Mesendoderm (in vitro differentiated cells): ENCODE results near the gene PCOLCE2.

Source experiments
- DNase-seq: peaks from one replicate; pipeline ENCODE4 v3.0.0; 2013
- H2AK5ac ChIP-seq: 2 replicates; pipeline ENCODE4 v1.6.1; 2013; ENCODE audit warnings: low read length, inconsistent platforms
- H2BK120ac ChIP-seq: 2 replicates; pipeline ENCODE4 v1.6.1; 2013; ENCODE audit warnings: low read depth, mild to moderate bottlenecking, low read length, moderate library complexity, mixed read lengths
- H2BK15ac ChIP-seq: replicated peaks from 2 replicates; pipeline ENCODE4 v1.6.1; 2013; ENCODE audit warnings: low read depth, mild to moderate bottlenecking, moderate library complexity
- H2BK5ac ChIP-seq: 2 replicates; pipeline ENCODE4 v1.6.1; 2013; ENCODE audit warnings: low read length, inconsistent platforms
- H3K18ac ChIP-seq: 2 replicates; pipeline ENCODE4 v1.6.1; 2013; ENCODE audit warnings: mild to moderate bottlenecking, low read length, mixed read lengths
- H3K23ac ChIP-seq: one replicate; pipeline ENCODE4 v1.6.1; 2013; ENCODE audit warnings: low read length
- H3K27ac ChIP-seq: 2 replicates; pipeline ENCODE4 v1.5.1; 2013; ENCODE audit warnings: low read depth, mild to moderate bottlenecking, inconsistent platforms, low read length, moderate library complexity
- H3K27me3 ChIP-seq: 2 replicates; pipeline ENCODE4 v1.6.1; 2013; ENCODE audit warnings: low read length, control low read depth, mild to moderate bottlenecking, inconsistent platforms; ENCODE audit not compliant: insufficient read depth, poor library complexity
- H3K36me3 ChIP-seq: 2 replicates; pipeline ENCODE4 v1.6.1; 2013; ENCODE audit warnings: low read length, inconsistent platforms; ENCODE audit not compliant: control insufficient read depth, insufficient read depth
- H3K4ac ChIP-seq: one replicate; pipeline ENCODE4 v1.6.1; 2013; ENCODE audit warnings: low read depth, mild to moderate bottlenecking, low read length, moderate library complexity
- H3K4me1 ChIP-seq: 2 replicates; pipeline ENCODE4 v1.6.1; 2013; ENCODE audit warnings: low read depth, low read length, inconsistent platforms; ENCODE audit not compliant: control insufficient read depth
- H3K4me2 ChIP-seq: 2 replicates; pipeline ENCODE4 v1.6.1; 2013; ENCODE audit warnings: low read length
- H3K4me3 ChIP-seq: 2 replicates; pipeline ENCODE4 v1.5.1; 2013; ENCODE audit warnings: mild to moderate bottlenecking, low read length
- H3K56ac ChIP-seq: one replicate; pipeline ENCODE4 v1.6.1; 2013; ENCODE audit warnings: low read length
- H3K79me1 ChIP-seq: 2 replicates; pipeline ENCODE4 v1.6.1; 2013; ENCODE audit warnings: low read length, inconsistent platforms
- H3K79me2 ChIP-seq: 2 replicates; pipeline ENCODE4 v1.6.1; 2013; ENCODE audit warnings: mild to moderate bottlenecking, low read length; ENCODE audit not compliant: control insufficient read depth, insufficient read depth
- H3K9ac ChIP-seq: 2 replicates; pipeline ENCODE4 v1.6.1; 2013; ENCODE audit warnings: low read length, inconsistent platforms
- H4K5ac ChIP-seq: one replicate; pipeline ENCODE4 v1.6.1; 2013; ENCODE audit warnings: low read length
- H4K8ac ChIP-seq: one replicate; pipeline ENCODE4 v1.6.1; 2013; ENCODE audit warnings: low read depth, mild to moderate bottlenecking, control low read depth, low read length, moderate library complexity
- WGBS: extraction: QIAGEN DNeasy Blood & Tissue Kit; methylation state at CpG from one replicate; pipeline ENCODE4 v1.1.7; 2013; ENCODE audit warnings: low lambda C conversion rate, missing lambda C conversion rate; ENCODE audit not compliant: insufficient coverage; ENCODE audit errors: extremely low coverage; 5-methylcytosine and 5-hydroxymethylcytosine counted together

PCOLCE2 gene

DNA sequence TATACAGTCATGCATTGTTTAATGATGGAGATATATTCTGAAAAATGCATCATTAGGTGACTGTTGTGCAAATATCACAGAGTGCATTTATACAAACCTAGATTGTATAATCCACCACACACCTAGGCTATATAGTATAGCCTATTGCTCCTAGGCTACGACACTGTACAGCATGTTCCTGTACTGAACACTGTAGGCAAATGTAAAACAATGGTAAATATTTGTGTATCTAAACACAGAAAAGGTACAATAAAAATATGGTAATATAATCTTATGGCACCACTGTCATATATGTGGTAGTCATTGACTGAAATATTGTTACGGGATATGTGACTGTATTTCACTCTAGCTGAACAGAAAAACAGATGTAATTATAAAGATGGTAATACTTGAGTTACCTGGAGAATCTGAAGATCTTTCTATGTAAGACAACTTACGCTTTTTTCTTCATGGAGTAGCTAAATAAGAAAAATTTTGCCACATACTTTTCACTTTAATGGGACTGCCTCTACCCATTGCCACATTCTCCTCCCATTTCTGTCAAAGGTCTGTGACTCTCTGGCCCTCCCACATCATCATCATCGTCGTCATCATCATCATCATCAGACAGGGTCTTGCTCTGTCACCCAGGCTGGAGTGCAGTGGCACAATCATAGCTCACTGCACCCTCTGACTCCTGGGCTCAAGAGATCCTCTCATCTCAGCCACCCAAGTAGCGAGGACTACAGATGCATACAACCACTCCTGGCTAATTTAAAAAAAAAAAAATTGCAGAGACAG lies 7.2 kb downstream of the PCOLCE2 start:
- Histone ChIP-seq H3K4me3 (no peak overlapping the region), H2BK15ac (no peak overlapping the region), H2BK5ac (no peak overlapping the region), H3K23ac (no peak overlapping the region), H3K4me2 (no peak overlapping the region), H3K27ac (no peak overlapping the region), H3K4me1 (no peaks in the 10 kb centered on the region), H3K18ac (no peak overlapping the region), H2BK120ac (no peak overlapping the region), H4K8ac (no peak overlapping the region), H3K79me2 (no peaks in the 10 kb centered on the region), H3K79me1 (peaks cover 2% of the 10 kb centered on the region), H2AK5ac (no peak overlapping the region), H3K9ac (no peak overlapping the region), H3K56ac (no peak overlapping the region), H4K5ac (no peak overlapping the region), H3K27me3 (no peaks in the 10 kb centered on the region), H3K36me3 (no peaks in the 10 kb centered on the region), H3K4ac (no peak overlapping the region)
- no CpG with 5 or more reads among the region's 6 CpGs for WGBS
- DNase-seq: no peak

DNA sequence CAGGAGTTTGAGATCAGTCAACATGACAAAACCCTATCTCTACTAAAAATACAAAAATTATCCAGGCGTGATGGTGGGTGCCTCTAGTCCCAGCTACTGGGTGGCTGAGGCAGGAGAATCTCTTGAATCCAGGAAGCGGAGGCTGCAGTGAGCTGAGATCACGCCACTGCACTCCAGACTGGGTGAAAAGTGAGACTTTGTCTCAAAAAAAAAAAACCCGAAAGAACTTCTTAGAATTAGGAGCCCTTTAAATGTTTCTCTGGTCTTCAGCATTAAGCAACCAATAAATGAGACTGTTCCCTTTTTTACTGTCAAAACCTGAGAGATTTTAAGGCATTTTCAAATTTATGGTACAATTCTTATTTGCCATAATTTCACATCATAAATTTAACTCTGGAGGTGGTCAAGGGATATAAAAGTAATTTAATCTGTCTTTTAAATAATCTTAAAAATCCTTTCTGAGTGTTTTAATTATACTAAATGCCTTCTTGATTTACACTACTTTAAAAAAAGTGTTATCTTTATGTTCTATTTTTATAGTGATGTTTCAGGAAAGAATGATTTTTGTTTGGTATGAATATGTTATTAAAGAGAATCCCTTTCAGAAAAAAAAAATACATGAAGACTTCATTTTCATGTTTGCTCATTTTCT lies 10.1 kb downstream of the PCOLCE2 start:
- Histone ChIP-seq H3K23ac (no peak overlapping the region), H4K5ac (no peak overlapping the region), H3K36me3 (no peaks in the 10 kb centered on the region), H3K56ac (no peak overlapping the region), H2BK5ac (no peak overlapping the region), H4K8ac (no peak overlapping the region), H3K27me3 (no peaks in the 10 kb centered on the region), H2BK15ac (no peak overlapping the region), H3K4me3 (no peak overlapping the region), H3K79me2 (no peaks in the 10 kb centered on the region), H3K18ac (no peak overlapping the region), H3K4me2 (no peak overlapping the region), H3K4me1 (no peaks in the 10 kb centered on the region), H3K4ac (no peak overlapping the region), H2BK120ac (no peak overlapping the region), H3K79me1 (peaks cover 1% of the 10 kb centered on the region), H2AK5ac (no peak overlapping the region), H3K27ac (no peak overlapping the region), H3K9ac (no peak overlapping the region)
- DNase-seq: no peak
- no CpG with 5 or more reads among the region's 4 CpGs for WGBS

GRCh38 chr3:142876417-142876816 lies 12.5 kb downstream of the PCOLCE2 start:
- Histone ChIP-seq H2AK5ac (no peak overlapping the region), H3K23ac (no peak overlapping the region), H2BK120ac (no peak overlapping the region), H3K4ac (no peak overlapping the region), H3K27me3 (no peaks in the 10 kb centered on the region), H3K79me1 (peaks cover 3% of the 10 kb centered on the region), H3K4me1 (no peaks in the 10 kb centered on the region), H3K4me3 (no peak overlapping the region), H2BK15ac (no peak overlapping the region), H3K79me2 (no peaks in the 10 kb centered on the region), H3K56ac (no peak overlapping the region), H4K8ac (no peak overlapping the region), H3K4me2 (no peak overlapping the region), H3K9ac (no peak overlapping the region), H3K18ac (no peak overlapping the region), H3K36me3 (no peaks in the 10 kb centered on the region), H4K5ac (no peak overlapping the region), H3K27ac (no peak overlapping the region), H2BK5ac (no peak overlapping the region)
- WGBS: no CpG with 5 or more reads among the region's 1 CpG
- no peak for DNase-seq

- no peaks in the 10 kb centered on the region for H3K4me1 ChIP-seq
- H2BK120ac ChIP-seq: no peak overlapping the region
- H3K56ac ChIP-seq: no peak overlapping the region
- no peaks in the 10 kb centered on the region for H3K79me2 ChIP-seq
- H4K5ac ChIP-seq: no peak overlapping the region
- no peak overlapping the region for H2AK5ac ChIP-seq
- no peak overlapping the region for H3K18ac ChIP-seq
- no peak overlapping the region for H3K4ac ChIP-seq
- no peak overlapping the region for H3K27ac ChIP-seq
- no peaks in the 10 kb centered on the region for H3K36me3 ChIP-seq
- H3K4me2 ChIP-seq: no peak overlapping the region
- no peak overlapping the region for H4K8ac ChIP-seq
- H3K27me3 ChIP-seq: no peaks in the 10 kb centered on the region
- H3K23ac ChIP-seq: no peak overlapping the region
- WGBS: no CpG with 5 or more reads among the region's 2 CpGs
- peaks cover 5% of the 10 kb centered on the region for H3K79me1 ChIP-seq
- DNase-seq: no peak
- no peak overlapping the region for H2BK5ac ChIP-seq
- H3K9ac ChIP-seq: no peak overlapping the region
- no peak overlapping the region for H3K4me3 ChIP-seq
- H2BK15ac ChIP-seq: no peak overlapping the region
These were observed 13.2 kb downstream of the PCOLCE2 start for GRCh38 chr3:142875583-142876207.

DNA sequence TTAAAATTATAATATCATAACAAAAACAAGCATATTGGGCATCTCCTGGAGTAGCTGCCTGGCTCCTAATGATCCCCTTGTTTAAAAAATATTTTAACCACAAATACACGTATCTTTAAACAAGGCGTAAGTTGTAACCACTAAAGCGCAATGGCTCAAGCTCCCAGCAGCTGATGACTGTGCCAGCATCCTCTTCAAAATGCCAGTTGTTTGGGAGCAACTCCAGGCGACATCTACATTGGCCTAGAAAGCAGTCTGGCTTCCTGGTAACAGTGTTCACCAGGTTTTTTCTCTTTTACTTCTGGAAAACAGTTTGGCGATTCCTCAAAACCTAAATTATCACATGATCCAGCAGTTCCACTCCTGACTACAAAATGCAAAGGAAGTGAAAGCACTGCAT lies 13.8 kb downstream of the PCOLCE2 start:
- H2BK5ac ChIP-seq: no peak overlapping the region
- peaks cover 5% of the 10 kb centered on the region for H3K79me1 ChIP-seq
- H3K18ac ChIP-seq: no peak overlapping the region
- no peak overlapping the region for H4K8ac ChIP-seq
- no peak overlapping the region for H2BK120ac ChIP-seq
- H3K56ac ChIP-seq: no peak overlapping the region
- no peaks in the 10 kb centered on the region for H3K36me3 ChIP-seq
- H3K4ac ChIP-seq: no peak overlapping the region
- no peak overlapping the region for H3K4me2 ChIP-seq
- H3K9ac ChIP-seq: no peak overlapping the region
- no peaks in the 10 kb centered on the region for H3K79me2 ChIP-seq
- no peaks in the 10 kb centered on the region for H3K4me1 ChIP-seq
- no CpG with 5 or more reads among the region's 5 CpGs for WGBS
- H3K23ac ChIP-seq: no peak overlapping the region
- no peak overlapping the region for H3K4me3 ChIP-seq
- no peak overlapping the region for H3K27ac ChIP-seq
- no peak overlapping the region for H2BK15ac ChIP-seq
- no peak overlapping the region for H4K5ac ChIP-seq
- no peaks in the 10 kb centered on the region for H3K27me3 ChIP-seq
- H2AK5ac ChIP-seq: no peak overlapping the region
- DNase-seq: no peak
